ENCODE measurements around the gene CHAT.

DNA sequence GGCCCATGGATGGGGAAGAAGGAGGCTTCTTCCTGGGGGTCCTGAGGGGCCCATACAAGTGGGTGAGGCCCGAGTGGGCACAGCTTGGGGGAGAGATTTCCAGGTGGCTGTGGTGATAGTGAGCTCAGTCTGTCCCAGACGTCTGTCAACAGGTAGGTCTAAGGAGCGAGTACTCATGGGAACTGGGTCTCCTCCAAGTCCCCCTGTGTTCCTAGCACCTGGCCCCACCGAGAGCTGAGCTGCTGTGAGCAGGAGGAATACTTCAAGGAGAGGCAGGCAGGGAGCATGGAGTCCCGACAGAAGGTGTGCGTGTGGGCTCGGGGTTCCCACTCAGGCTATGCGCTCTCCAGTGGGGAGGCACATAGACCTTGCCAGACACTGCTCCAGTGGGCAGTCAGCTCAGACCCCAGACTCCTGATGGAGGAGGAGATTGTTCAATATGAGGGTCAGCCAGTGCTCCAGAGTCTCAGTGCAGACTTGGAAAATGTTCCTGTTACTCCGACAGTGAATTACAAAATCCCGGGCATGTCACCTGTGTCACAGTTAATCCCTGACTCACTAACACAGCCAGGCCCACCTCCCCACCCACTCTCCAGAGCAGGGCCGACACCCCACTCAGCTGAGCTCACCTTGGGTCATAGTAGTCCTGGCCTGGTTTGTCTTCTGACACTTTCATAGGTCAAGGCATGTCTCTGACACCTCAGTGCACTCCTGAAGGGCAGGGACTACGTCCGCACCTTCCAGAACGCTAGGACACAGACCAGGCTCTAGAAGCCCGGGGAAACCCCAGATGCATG is 37.4 kb downstream of the CHAT start:
- TF ChIP-seq CTCF (IDR thresholded peaks at IDR 0.05) (no peak), POLR2A (IDR thresholded peaks at IDR 0.05) (no peak)
